ENCODE measurements around the gene FIGNL1.
"Not testable (repeated sequence)": the region's sequence is repeated elsewhere in the genome, so short reads cannot be mapped to it uniquely, and the experiment has no call there.

- not testable (repeated sequence) for TF ChIP-seq RAD21 (IDR thresholded peaks at IDR 0.05; ENCODE audit: low read length); POLR2A (IDR thresholded peaks at IDR 0.05; ENCODE audit: low read depth, low read length); CTCF (conservative IDR thresholded peaks at IDR 0.05; ENCODE audit: low read depth, low read length); CEBPB (IDR thresholded peaks at IDR 0.05; ENCODE audit: low read depth, low read length); USF2 (IDR thresholded peaks at IDR 0.05; ENCODE audit: low read depth, low read length); NFE2L2 (IDR thresholded peaks at IDR 0.05; ENCODE audit: low read depth, low read length); MAZ (IDR thresholded peaks at IDR 0.05; ENCODE audit: borderline replicate concordance, low read depth, low read length); RFX5 (IDR thresholded peaks at IDR 0.05; ENCODE audit: low read depth, low read length)
These were observed 9.0 kb upstream of the FIGNL1 start for GRCh38 chr7:50459183-50459582.
